CD4-positive, alpha-beta T cell treated with Interleukin-1 beta for 1 hour (primary cell): ENCODE data around the gene CD22.
"Not testable (repeated sequence)": the region's sequence is repeated elsewhere in the genome, so short reads cannot be mapped to it uniquely, and the experiment has no call there.

ENCODE experiments used
- DNase-seq, 2 donors: peaks; one replicate each; pipeline ENCODE4 v3.0.0-alpha.2; 2020 to 2022

Gene CD22

GRCh38 chr19:35345671-35346111 lies 16.7 kb downstream of the CD22 start:
- no peak for DNase-seq

- DNase-seq = peak; percentile 82 to 84
Observed at GRCh38 chr19:35346193-35347052, 17.4 kb downstream of the CD22 start.

- DNase-seq = peak; percentile 57 to 65
Observed at GRCh38 chr19:35347171-35347929, 18.4 kb downstream of the CD22 start, which contains the start of gene FFAR1. TSS of gene FFAR1 (plus strand) at chr19:35347902. CDS start at chr19:35351552, 3,650 bp downstream.

- no peak for DNase-seq
Observed at GRCh38 chr19:35347930-35348298, 18.9 kb downstream of the CD22 start.

GRCh38 chr19:35348911-35349611 lies 20.1 kb downstream of the CD22 start:
- no peak for DNase-seq

- no peak for DNase-seq
Observed at GRCh38 chr19:35349614-35350521, 20.9 kb downstream of the CD22 start.

- no peak for DNase-seq
Observed at GRCh38 chr19:35350591-35350990, 21.6 kb downstream of the CD22 start.

GRCh38 chr19:35351411-35352176 lies 22.6 kb downstream of the CD22 start:
- DNase-seq = no peak

GRCh38 chr19:35352177-35352447 lies 23.1 kb downstream of the CD22 start:
- DNase-seq = no peak

- DNase-seq = peak; percentile 75 to 76
Observed at GRCh38 chr19:35352448-35353304, 23.7 kb downstream of the CD22 start.

- peak in 1 of 2 donors; percentile 30 for DNase-seq
Observed at GRCh38 chr19:35353635-35354034, 24.6 kb downstream of the CD22 start.

GRCh38 chr19:35354898-35355297 lies 25.9 kb downstream of the CD22 start:
- DNase-seq = no peak

- no peak for DNase-seq
Observed at GRCh38 chr19:35355791-35356460, 26.9 kb downstream of the CD22 start.

- DNase-seq = peak in 1 of 2 donors; percentile 67
Observed at GRCh38 chr19:35357867-35358573, 29.0 kb downstream of the CD22 start, which contains the start of gene FFAR3. TSS of gene FFAR3 (plus strand) at chr19:35358460. CDS start at chr19:35358891, 431 bp downstream.

- DNase-seq = not testable (repeated sequence)
Observed at GRCh38 chr19:35358834-35359233, 29.8 kb downstream of the CD22 start.

GRCh38 chr19:35359395-35359794 lies 30.4 kb downstream of the CD22 start:
- DNase-seq = not testable (repeated sequence)

- DNase-seq = not testable (repeated sequence)
Observed at GRCh38 chr19:35360081-35360480, 31.1 kb downstream of the CD22 start.

- DNase-seq = no peak
Observed at GRCh38 chr19:35360880-35361420, 32.0 kb downstream of the CD22 start.
